Right lobe of liver (tissue), 4 donors: ENCODE measurements around the gene TPSAB1.
"Not testable (repeated sequence)": the region's sequence is repeated elsewhere in the genome, so short reads cannot be mapped to it uniquely, and the experiment has no call there.

ENCODE experiments used
- POLR2A ChIP-seq: fragments of 450-650 bp; IDR thresholded peaks from one replicate; pipeline ENCODE4 v1.6.1; 2017; ENCODE audit warnings: antibody characterized with exemption, mild to moderate bottlenecking
- TF ChIP-seq, protein P1 (sequence below), 4 donors: fragments of 200-600 bp in 3 of 4; fragments of 450-650 bp in 1 of 4; IDR thresholded peaks; one replicate each; pipeline versions ENCODE4 v1.5.1 to v1.8.0; 2016 to 2022; ENCODE audit warnings: antibody characterized with exemption in 4 of 4, mild to moderate bottlenecking in 2 of 4
- donor health status: DM: no; HTN: no; CAD: no.
- donor health status: DM: no; HTN: no; CAD: no.
- donor health status: DM: no; HTN: yes; CAD: no.

DNA sequence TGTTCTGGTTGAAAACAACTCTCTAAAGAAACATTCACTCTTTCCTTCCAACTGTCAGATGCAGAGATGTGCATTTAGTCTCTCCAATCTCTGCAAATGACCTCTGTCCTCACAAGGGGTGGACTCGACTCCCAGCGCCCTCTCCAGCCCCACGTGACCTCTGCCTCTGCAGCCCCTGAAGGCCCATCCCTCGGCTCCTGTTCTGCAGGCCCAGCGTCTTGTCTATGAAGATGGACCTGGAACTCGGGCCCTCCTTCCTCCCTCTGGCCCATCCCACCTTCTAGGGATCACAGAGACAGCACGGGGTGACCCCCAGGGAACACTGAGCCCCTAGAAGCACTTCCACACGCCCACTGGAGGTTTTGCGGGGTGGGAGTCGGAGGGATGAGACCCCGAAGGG is 2.9 kb downstream of the TPSAB1 start:
- TF ChIP-seq POLR2A = not testable (repeated sequence)
- TF ChIP-seq, protein P1, sequence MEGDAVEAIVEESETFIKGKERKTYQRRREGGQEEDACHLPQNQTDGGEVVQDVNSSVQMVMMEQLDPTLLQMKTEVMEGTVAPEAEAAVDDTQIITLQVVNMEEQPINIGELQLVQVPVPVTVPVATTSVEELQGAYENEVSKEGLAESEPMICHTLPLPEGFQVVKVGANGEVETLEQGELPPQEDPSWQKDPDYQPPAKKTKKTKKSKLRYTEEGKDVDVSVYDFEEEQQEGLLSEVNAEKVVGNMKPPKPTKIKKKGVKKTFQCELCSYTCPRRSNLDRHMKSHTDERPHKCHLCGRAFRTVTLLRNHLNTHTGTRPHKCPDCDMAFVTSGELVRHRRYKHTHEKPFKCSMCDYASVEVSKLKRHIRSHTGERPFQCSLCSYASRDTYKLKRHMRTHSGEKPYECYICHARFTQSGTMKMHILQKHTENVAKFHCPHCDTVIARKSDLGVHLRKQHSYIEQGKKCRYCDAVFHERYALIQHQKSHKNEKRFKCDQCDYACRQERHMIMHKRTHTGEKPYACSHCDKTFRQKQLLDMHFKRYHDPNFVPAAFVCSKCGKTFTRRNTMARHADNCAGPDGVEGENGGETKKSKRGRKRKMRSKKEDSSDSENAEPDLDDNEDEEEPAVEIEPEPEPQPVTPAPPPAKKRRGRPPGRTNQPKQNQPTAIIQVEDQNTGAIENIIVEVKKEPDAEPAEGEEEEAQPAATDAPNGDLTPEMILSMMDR (IDR thresholded peaks at IDR 0.05) = not testable (repeated sequence)
